ENCODE measurements around the gene PCDHA1.

DNA sequence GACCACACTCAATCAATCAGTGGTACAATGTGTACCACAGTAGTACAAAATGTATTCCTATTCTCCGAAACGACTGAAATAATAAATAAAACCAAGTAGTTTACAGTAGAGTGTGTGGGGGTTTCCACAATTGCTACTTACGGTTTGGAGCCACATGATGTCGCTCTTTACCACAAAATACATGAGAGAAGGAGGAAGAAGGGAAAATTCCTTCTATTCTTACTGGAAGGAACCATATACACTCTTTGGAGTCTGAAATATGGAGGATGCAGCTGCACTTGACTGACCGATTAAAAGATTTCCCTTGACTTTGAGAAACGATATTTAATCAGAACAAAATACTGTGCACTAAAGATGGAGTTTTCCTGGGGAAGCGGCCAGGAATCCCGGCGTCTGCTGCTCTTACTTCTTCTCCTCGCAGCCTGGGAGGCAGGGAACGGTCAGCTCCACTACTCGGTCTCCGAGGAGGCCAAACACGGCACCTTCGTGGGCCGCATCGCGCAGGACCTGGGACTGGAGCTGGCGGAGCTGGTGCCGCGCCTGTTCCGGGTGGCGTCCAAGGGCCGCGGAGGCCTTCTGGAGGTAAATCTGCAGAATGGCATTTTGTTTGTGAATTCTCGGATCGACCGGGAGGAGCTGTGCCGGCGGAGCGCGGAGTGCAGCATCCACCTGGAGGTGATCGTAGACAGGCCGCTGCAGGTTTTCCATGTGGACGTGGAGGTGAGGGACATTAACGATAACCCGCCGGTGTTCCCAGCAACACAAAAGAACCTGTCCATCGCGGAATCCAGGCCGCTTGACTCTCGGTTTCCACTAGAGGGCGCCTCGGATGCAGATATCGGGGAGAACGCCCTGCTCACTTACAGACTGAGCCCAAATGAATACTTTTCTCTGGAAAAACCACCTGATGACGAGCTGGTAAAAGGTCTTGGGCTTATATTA lies 21.2 kb downstream of the PCDHA1 start, which contains the start of gene PCDHA4:
- TF ChIP-seq, protein P1, sequence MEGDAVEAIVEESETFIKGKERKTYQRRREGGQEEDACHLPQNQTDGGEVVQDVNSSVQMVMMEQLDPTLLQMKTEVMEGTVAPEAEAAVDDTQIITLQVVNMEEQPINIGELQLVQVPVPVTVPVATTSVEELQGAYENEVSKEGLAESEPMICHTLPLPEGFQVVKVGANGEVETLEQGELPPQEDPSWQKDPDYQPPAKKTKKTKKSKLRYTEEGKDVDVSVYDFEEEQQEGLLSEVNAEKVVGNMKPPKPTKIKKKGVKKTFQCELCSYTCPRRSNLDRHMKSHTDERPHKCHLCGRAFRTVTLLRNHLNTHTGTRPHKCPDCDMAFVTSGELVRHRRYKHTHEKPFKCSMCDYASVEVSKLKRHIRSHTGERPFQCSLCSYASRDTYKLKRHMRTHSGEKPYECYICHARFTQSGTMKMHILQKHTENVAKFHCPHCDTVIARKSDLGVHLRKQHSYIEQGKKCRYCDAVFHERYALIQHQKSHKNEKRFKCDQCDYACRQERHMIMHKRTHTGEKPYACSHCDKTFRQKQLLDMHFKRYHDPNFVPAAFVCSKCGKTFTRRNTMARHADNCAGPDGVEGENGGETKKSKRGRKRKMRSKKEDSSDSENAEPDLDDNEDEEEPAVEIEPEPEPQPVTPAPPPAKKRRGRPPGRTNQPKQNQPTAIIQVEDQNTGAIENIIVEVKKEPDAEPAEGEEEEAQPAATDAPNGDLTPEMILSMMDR (conservative IDR thresholded peaks at IDR 0.05; ENCODE audit: low read length) = peak; percentile 67
- TF ChIP-seq EZH2phosphoT487 (IDR thresholded peaks at IDR 0.05; ENCODE audit: borderline replicate concordance, low read depth, low read length) = no peak
